CD4-positive, alpha-beta T cell (primary cell): ENCODE measurements around the gene ADCY4. TPM values are rescaled to one million over a fixed set of nuclear protein-coding genes. Genes with fewer than 3 reads are reported as not detected.

ENCODE experiments used
- ATAC-seq: fragments of 200-7000 bp; cut with Tn5 transposase; one replicate; pipeline ENCODE4 v1.10.0; 2022; ENCODE audit warnings: mild to moderate bottlenecking; ENCODE audit not compliant: poor library complexity
- CTCF ChIA-PET: fragments of 350-600 bp; sonication (Branson Sonifier 250); formaldehyde crosslinking; loops from one replicate; lab custom pipeline; 2021; ENCODE audit warnings: antibody characterized with exemption, inconsistent platforms; lab: Charles Lee
- POLR2A ChIA-PET: fragments of 350-600 bp; sonication (Branson Sonifier 250); formaldehyde crosslinking; loops from one replicate; lab custom pipeline; 2021; ENCODE audit warnings: antibody characterized with exemption, inconsistent platforms; lab: Charles Lee
- DNase-seq, 14 experiments: peaks; one replicate each; pipeline ENCODE4 v3.0.0-alpha.2; 2013 to 2020; ENCODE audit warnings: mixed read lengths in 2 of 14
- H3K27ac ChIP-seq, 2 donors: one replicate each; pipeline versions ENCODE4 v1.5.1 to v1.7.0; 2013; ENCODE audit warnings: low read length in 2 of 2, low read depth in 1 of 2, mild to moderate bottlenecking in 1 of 2
- H3K27me3 ChIP-seq, 2 experiments: 1 replicate in 1 of 2; 2 replicates in 1 of 2; pipeline versions ENCODE4 v1.6.1 to v1.7.0; 2013; ENCODE audit warnings: low read length in 2 of 2, control low read depth in 1 of 2, mild to moderate bottlenecking in 1 of 2, moderate library complexity in 1 of 2; ENCODE audit not compliant: insufficient read depth in 2 of 2, control insufficient read depth in 1 of 2
- H3K36me3 ChIP-seq: one replicate; pipeline ENCODE4 v1.6.1; 2013; ENCODE audit warnings: low read length, control low read depth; ENCODE audit not compliant: insufficient read depth
- H3K4me1 ChIP-seq: one replicate; pipeline ENCODE4 v1.6.1; 2013; ENCODE audit warnings: low read length, control low read depth; ENCODE audit not compliant: insufficient read depth
- H3K4me3 ChIP-seq: one replicate; pipeline ENCODE4 v1.5.1; 2013; ENCODE audit warnings: mild to moderate bottlenecking, low read length, moderate library complexity
- H3K9me3 ChIP-seq, 2 experiments: 1 replicate in 1 of 2; 2 replicates in 1 of 2; pipeline versions ENCODE4 v1.6.1 to v1.7.0; 2013; ENCODE audit warnings: low read length in 2 of 2, mild to moderate bottlenecking in 2 of 2, control low read depth in 1 of 2, moderate library complexity in 1 of 2; ENCODE audit not compliant: control insufficient read depth in 1 of 2, insufficient read depth in 1 of 2
- H3K27ac Mint-ChIP-seq: one replicate; pipeline ENCODE4 v1.8.0; 2020; ENCODE audit warnings: mixed read lengths
- H3K27me3 Mint-ChIP-seq: one replicate; pipeline ENCODE4 v1.8.0; 2021; ENCODE audit warnings: mixed read lengths
- H3K36me3 Mint-ChIP-seq: one replicate; pipeline ENCODE4 v1.8.0; 2021; ENCODE audit warnings: low read depth, mixed read lengths
- H3K4me1 Mint-ChIP-seq: one replicate; pipeline ENCODE4 v1.8.0; 2021; ENCODE audit warnings: low read depth, mixed read lengths
- H3K4me3 Mint-ChIP-seq: one replicate; pipeline ENCODE4 v1.8.0; 2020; ENCODE audit warnings: mild to moderate bottlenecking, mixed read lengths
- H3K9me3 Mint-ChIP-seq: one replicate; pipeline ENCODE4 v1.8.0; 2020; ENCODE audit warnings: mixed read lengths
- CTCF ChIP-seq: fragments of 200-600 bp; IDR thresholded peaks from one replicate; pipeline ENCODE4 v1.8.0; 2022; ENCODE audit warnings: antibody characterized with exemption, mild to moderate bottlenecking
- intact Hi-C, 2 experiments: fragments of 100-400 bp; cut with DNase I in 1 of 2; cut with micrococcal nuclease in 1 of 2; formaldehyde crosslinking; loops; one replicate each; pipeline versions ENCODE4 v1.15.1 to v1.9.0; 2023 to 2025; cut with DNase I, micrococcal nuclease
- total RNA-seq, 174 experiments: library from RNA in 2 of 174; stranded (reverse) in 2 of 174; gene quantifications; one replicate each; pipeline ENCODE4 v1.2.3 and lab custom pipeline; 2021 to 2026

ADCY4 gene
- total RNA-seq, 2 experiments from 2014 or later = 4.7 to 5.9 TPM

GRCh38 chr14:24332268-24332993 lies 2.4 kb downstream of the ADCY4 start:
- peaks cover 26 to 27% of the 10 kb centered on the region in 2 experiments for H3K27me3 ChIP-seq
- ChIA-PET POLR2A (interaction anchor here (0.6 to 11.3 kb wide), 17 partner anchors 10 to 252 kb away, joined by 3 to 270 read pairs (median 5); partner anchors contain the start of genes CBLN3, CHMP4A, CIDEB and DHRS1), CTCF (interaction anchor here (0.6 to 4.8 kb wide), 27 partner anchors 8 to 184 kb away, joined by 3 to 89 read pairs (median 6); partner anchors contain the start of genes CBLN3, CHMP4A, CIDEB and DHRS1)
- no peak overlapping the region for H3K27ac ChIP-seq
- H3K36me3 ChIP-seq = peaks cover 9% of the 10 kb centered on the region
- DNase-seq (peak; percentile 75 to 95 (median 84)), ATAC-seq (peak; percentile 93)
- peaks cover 78% of the 10 kb centered on the region for H3K4me1 ChIP-seq
- H3K4me3 ChIP-seq = peak overlapping the region; percentile 48
- H3K9me3 ChIP-seq = no peaks in the 10 kb centered on the region
- H3K27me3 Mint-ChIP-seq = peaks cover 49% of the 10 kb centered on the region
- peaks cover 59% of the 10 kb centered on the region for H3K4me1 Mint-ChIP-seq
- intact Hi-C loops = loop anchor here (1.0 to 10.0 kb wide), 5 partner anchors 22 to 342 kb away; partner anchors contain the start of genes LTB4R (in 1 of the 2), LTB4R2 (in 1 of the 2) and MDP1 (in 1 of the 2)
- peak; percentile 81 for TF ChIP-seq CTCF
- peak overlapping the region; percentile 52 for H3K27ac Mint-ChIP-seq
- H3K9me3 Mint-ChIP-seq = no peaks in the 10 kb centered on the region
- H3K4me3 Mint-ChIP-seq = peak overlapping the region; percentile 86
- peaks cover 25% of the 10 kb centered on the region for H3K36me3 Mint-ChIP-seq

- Histone ChIP-seq H3K36me3 (peaks cover 2% of the 10 kb centered on the region), H3K27me3 (peaks cover 26 to 27% of the 10 kb centered on the region in 2 experiments), H3K27ac (no peak overlapping the region), H3K9me3 (no peaks in the 10 kb centered on the region), H3K4me3 (peak overlapping the region; percentile 48), H3K4me1 (peaks cover 83% of the 10 kb centered on the region)
- Mint-ChIP-seq H3K9me3 (no peaks in the 10 kb centered on the region), H3K27me3 (peaks cover 49% of the 10 kb centered on the region), H3K4me3 (peak overlapping the region; percentile 86), H3K36me3 (peaks cover 19% of the 10 kb centered on the region), H3K27ac (peak overlapping the region; percentile 52), H3K4me1 (peaks cover 62% of the 10 kb centered on the region)
- ATAC-seq = peak; percentile 1
- ChIA-PET POLR2A (interaction anchor here (0.6 to 11.3 kb wide), 11 partner anchors 20 to 251 kb away, joined by 3 to 270 read pairs (median 6); partner anchors contain the start of genes CBLN3, CHMP4A, CIDEB and KHNYN), CTCF (interaction anchor here (0.7 to 4.8 kb wide), 15 partner anchors 9 to 184 kb away, joined by 3 to 89 read pairs (median 5); partner anchors contain the start of genes CBLN3, CHMP4A, CIDEB and DHRS1)
- intact Hi-C loops = loop anchor here (1.0 to 10.0 kb wide), 5 partner anchors 21 to 343 kb away; partner anchors contain the start of genes LTB4R (in 2 of the 2), LTB4R2 (in 2 of the 2) and MDP1 (in 1 of the 2)
- TF ChIP-seq CTCF = no peak
- peak in 1 of 14 experiments; percentile 24 for DNase-seq
These were observed 3.1 kb downstream of the ADCY4 start for GRCh38 chr14:24331731-24332267.
